Measurements from ENCODE around the gene AGXT2.
A peak's percentile ranks its signal among the peaks of the same experiment; 100 is the strongest.

AGXT2 gene

DNA sequence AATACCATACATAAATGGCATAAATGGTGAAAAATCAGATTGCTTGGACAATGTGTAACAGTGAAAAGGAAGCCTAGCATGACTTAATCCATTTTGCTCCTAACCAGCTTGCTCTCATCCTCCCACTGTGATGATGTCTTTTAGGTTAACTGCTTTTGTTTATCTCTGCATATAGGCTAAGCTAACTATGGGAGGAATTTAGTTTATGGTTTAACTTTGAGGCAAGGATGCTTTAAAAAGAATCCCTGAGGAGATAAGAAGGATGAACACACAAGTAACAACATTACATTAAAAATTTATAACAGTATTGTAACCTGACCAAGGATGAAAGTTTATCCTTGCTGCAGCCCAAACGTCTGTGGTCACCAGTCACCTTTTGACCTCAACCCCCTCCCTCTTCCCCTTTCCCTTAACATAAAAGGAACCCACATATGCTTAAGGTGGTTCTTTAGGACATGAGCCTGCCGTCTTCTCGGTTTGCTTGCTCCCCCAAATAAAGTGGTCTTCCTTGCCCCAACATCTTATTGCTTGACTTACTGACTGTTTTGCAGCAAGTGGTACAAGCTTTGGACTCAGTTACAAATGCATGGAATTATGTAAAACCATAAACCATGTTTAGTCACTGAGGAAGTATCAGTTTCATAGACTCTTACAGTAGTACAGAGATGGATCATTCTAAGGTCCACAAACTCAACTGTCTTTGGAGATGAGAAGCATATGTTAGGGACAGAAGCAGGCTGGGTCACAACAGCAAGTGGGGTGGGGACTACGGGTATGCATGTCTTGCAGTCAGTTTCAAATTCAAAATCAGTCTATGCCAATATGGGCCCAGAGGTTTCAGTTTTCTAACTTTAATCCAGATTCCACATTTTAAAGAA is 31.3 kb downstream of the AGXT2 start:
- H3K27me3 Mint-ChIP-seq (ENCODE audit: low read depth) = peaks cover 6% of the 10 kb centered on the region
- peaks cover 5% of the 10 kb centered on the region for H3K4me1 Mint-ChIP-seq (ENCODE audit: low read depth)
- DNase-seq (ENCODE audit: low spot score) = no peak
- H3K36me3 Mint-ChIP-seq (ENCODE audit: low read depth) = no peaks in the 10 kb centered on the region
- no peaks in the 10 kb centered on the region for H3K9me3 Mint-ChIP-seq
- H3K27ac Mint-ChIP-seq = no peak overlapping the region
- no peak overlapping the region for H3K4me3 Mint-ChIP-seq

GRCh38 chr5:35015063-35015462 is 32.7 kb downstream of the AGXT2 start:
- Mint-ChIP-seq H3K4me1 (ENCODE audit: low read depth) (peaks cover 5% of the 10 kb centered on the region), H3K4me3 (no peak overlapping the region), H3K9me3 (no peaks in the 10 kb centered on the region), H3K27ac (no peak overlapping the region), H3K27me3 (ENCODE audit: low read depth) (peaks cover 6% of the 10 kb centered on the region), H3K36me3 (ENCODE audit: low read depth) (no peaks in the 10 kb centered on the region)
- DNase-seq (ENCODE audit: low spot score) = no peak

- Mint-ChIP-seq H3K36me3 (ENCODE audit: low read depth) (no peaks in the 10 kb centered on the region), H3K4me1 (ENCODE audit: low read depth) (peaks cover 5% of the 10 kb centered on the region), H3K27me3 (ENCODE audit: low read depth) (peaks cover 9% of the 10 kb centered on the region), H3K4me3 (no peak overlapping the region), H3K9me3 (no peaks in the 10 kb centered on the region), H3K27ac (no peak overlapping the region)
- DNase-seq (ENCODE audit: low spot score) = no peak
Measured at GRCh38 chr5:35012796-35013195, 35.0 kb downstream of the AGXT2 start.

DNA sequence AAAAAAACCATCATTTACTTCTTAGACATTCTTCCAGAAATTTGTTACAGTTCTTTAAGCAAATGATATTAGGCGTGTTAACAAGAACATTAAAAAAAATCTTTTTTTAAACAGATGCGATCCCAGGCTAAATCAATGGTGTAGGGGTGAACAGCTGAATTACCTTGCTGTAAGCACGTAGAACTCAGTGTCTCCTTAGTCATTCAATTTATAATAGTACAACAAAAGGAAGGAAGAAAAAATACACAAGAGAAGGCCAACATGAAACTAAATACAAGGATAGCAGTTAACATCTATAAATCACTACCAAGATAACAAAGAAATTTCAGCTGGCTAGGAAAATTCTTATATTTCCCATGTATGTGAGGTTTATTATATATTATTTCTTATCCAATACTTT is 35.4 kb downstream of the AGXT2 start:
- H3K36me3 Mint-ChIP-seq (ENCODE audit: low read depth) = no peaks in the 10 kb centered on the region
- H3K4me1 Mint-ChIP-seq (ENCODE audit: low read depth) = peaks cover 5% of the 10 kb centered on the region
- no peaks in the 10 kb centered on the region for H3K9me3 Mint-ChIP-seq
- no peak overlapping the region for H3K27ac Mint-ChIP-seq
- no peak for DNase-seq (ENCODE audit: low spot score)
- H3K27me3 Mint-ChIP-seq (ENCODE audit: low read depth) = peaks cover 11% of the 10 kb centered on the region
- H3K4me3 Mint-ChIP-seq = no peak overlapping the region

- H3K4me3 Mint-ChIP-seq = no peak overlapping the region
- H3K9me3 Mint-ChIP-seq = no peaks in the 10 kb centered on the region
- H3K27ac Mint-ChIP-seq = no peak overlapping the region
- peaks cover 1% of the 10 kb centered on the region for H3K4me1 Mint-ChIP-seq (ENCODE audit: low read depth)
- H3K36me3 Mint-ChIP-seq (ENCODE audit: low read depth) = no peaks in the 10 kb centered on the region
- no peak for DNase-seq (ENCODE audit: low spot score)
- H3K27me3 Mint-ChIP-seq (ENCODE audit: low read depth) = peaks cover 14% of the 10 kb centered on the region
Measured at GRCh38 chr5:35010676-35011075, 37.1 kb downstream of the AGXT2 start.

GRCh38 chr5:35009657-35010056 is 38.1 kb downstream of the AGXT2 start:
- H3K27me3 Mint-ChIP-seq (ENCODE audit: low read depth) = peaks cover 14% of the 10 kb centered on the region
- no peak overlapping the region for H3K27ac Mint-ChIP-seq
- H3K4me3 Mint-ChIP-seq = no peak overlapping the region
- no peaks in the 10 kb centered on the region for H3K36me3 Mint-ChIP-seq (ENCODE audit: low read depth)
- peaks cover 1% of the 10 kb centered on the region for H3K4me1 Mint-ChIP-seq (ENCODE audit: low read depth)
- H3K9me3 Mint-ChIP-seq = no peaks in the 10 kb centered on the region
- DNase-seq (ENCODE audit: low spot score) = no peak

DNA sequence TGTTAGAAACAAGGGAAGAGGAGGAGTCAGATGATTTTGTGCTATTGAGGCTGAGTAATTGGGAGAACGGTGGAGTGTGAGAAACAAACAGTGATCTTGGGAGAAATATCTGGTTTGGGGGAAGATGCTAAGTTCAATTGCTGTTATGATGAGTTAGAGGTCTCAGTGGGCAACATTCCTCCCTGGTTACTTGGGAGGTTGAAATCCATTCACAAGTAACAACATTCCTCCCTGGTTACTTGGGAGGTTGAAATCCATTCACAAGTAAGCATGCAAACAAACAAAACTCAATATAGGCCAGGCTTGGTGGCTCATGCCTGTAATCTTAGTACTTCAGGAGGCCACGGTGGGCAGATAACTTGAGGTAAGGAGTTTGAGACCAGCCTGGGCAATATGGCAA is 38.7 kb downstream of the AGXT2 start:
- Mint-ChIP-seq H3K36me3 (ENCODE audit: low read depth) (no peaks in the 10 kb centered on the region), H3K9me3 (no peaks in the 10 kb centered on the region), H3K27me3 (ENCODE audit: low read depth) (peaks cover 13% of the 10 kb centered on the region), H3K4me1 (ENCODE audit: low read depth) (peaks cover 1% of the 10 kb centered on the region), H3K4me3 (no peak overlapping the region), H3K27ac (no peak overlapping the region)
- DNase-seq (ENCODE audit: low spot score) = no peak

- Mint-ChIP-seq H3K36me3 (ENCODE audit: low read depth) (no peaks in the 10 kb centered on the region), H3K27ac (no peak overlapping the region), H3K27me3 (ENCODE audit: low read depth) (peaks cover 21% of the 10 kb centered on the region), H3K4me3 (no peak overlapping the region), H3K9me3 (no peaks in the 10 kb centered on the region), H3K4me1 (ENCODE audit: low read depth) (no peaks in the 10 kb centered on the region)
- no peak for DNase-seq (ENCODE audit: low spot score)
Measured at GRCh38 chr5:35004771-35005170, 43.0 kb downstream of the AGXT2 start.

- DNase-seq (ENCODE audit: low spot score) = no peak
- Mint-ChIP-seq H3K4me3 (no peak overlapping the region), H3K27ac (no peak overlapping the region), H3K27me3 (ENCODE audit: low read depth) (peaks cover 25% of the 10 kb centered on the region), H3K36me3 (ENCODE audit: low read depth) (no peaks in the 10 kb centered on the region), H3K4me1 (ENCODE audit: low read depth) (no peaks in the 10 kb centered on the region), H3K9me3 (no peaks in the 10 kb centered on the region)
Measured at GRCh38 chr5:35004200-35004599, 43.5 kb downstream of the AGXT2 start.

- DNase-seq (ENCODE audit: low spot score) = peak; percentile 55
- peaks cover 31% of the 10 kb centered on the region for H3K27me3 Mint-ChIP-seq (ENCODE audit: low read depth)
- H3K27ac Mint-ChIP-seq = no peak overlapping the region
- no peaks in the 10 kb centered on the region for H3K36me3 Mint-ChIP-seq (ENCODE audit: low read depth)
- no peak overlapping the region for H3K4me3 Mint-ChIP-seq
- H3K4me1 Mint-ChIP-seq (ENCODE audit: low read depth) = no peaks in the 10 kb centered on the region
- H3K9me3 Mint-ChIP-seq = no peaks in the 10 kb centered on the region
Measured at GRCh38 chr5:35003018-35003957, 44.5 kb downstream of the AGXT2 start.

GRCh38 chr5:35002459-35002858 is 45.3 kb downstream of the AGXT2 start:
- no peak overlapping the region for H3K27ac Mint-ChIP-seq
- H3K36me3 Mint-ChIP-seq (ENCODE audit: low read depth) = no peaks in the 10 kb centered on the region
- peaks cover 26% of the 10 kb centered on the region for H3K27me3 Mint-ChIP-seq (ENCODE audit: low read depth)
- H3K9me3 Mint-ChIP-seq = no peaks in the 10 kb centered on the region
- no peak for DNase-seq (ENCODE audit: low spot score)
- no peaks in the 10 kb centered on the region for H3K4me1 Mint-ChIP-seq (ENCODE audit: low read depth)
- H3K4me3 Mint-ChIP-seq = no peak overlapping the region

- Mint-ChIP-seq H3K9me3 (no peaks in the 10 kb centered on the region), H3K36me3 (ENCODE audit: low read depth) (no peaks in the 10 kb centered on the region), H3K27me3 (ENCODE audit: low read depth) (peaks cover 24% of the 10 kb centered on the region), H3K4me3 (no peak overlapping the region), H3K27ac (no peak overlapping the region), H3K4me1 (ENCODE audit: low read depth) (no peaks in the 10 kb centered on the region)
- no peak for DNase-seq (ENCODE audit: low spot score)
Measured at GRCh38 chr5:35001842-35002241, 45.9 kb downstream of the AGXT2 start.

DNA sequence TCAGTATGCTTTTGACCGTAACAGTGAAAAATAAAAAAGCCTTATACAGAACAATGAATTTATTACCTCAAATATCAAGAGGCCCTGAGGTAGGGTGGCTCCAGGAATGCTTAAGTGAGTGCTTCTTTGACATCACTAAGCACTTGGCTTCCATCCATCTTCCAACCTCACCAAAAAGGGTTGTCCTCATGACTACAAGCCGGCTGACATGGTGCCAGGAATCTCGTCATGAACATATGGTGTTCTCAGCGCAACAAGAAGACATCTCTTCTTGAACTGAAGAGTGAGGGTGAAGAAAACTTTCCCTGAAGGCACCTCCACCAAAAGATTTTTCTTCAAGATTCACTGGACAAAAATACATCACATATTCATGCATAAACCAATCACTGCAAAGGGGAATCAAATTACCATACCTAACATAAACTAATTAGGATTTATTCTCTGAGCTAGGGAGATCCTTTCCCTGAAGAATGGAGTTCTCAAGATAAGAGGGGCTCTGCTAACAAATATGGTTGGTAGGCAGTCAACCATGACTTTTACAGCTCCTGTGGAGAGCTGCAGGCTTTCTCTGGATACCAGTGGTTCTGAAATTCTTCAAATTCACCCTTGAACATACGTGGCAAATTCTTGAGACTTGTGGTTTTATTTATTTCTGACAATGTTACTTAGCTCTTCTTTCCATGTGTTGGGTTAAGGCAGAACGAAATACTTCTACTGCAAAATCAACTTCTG is 49.5 kb downstream of the AGXT2 start:
- peaks cover 23% of the 10 kb centered on the region for H3K27me3 Mint-ChIP-seq (ENCODE audit: low read depth)
- H3K4me3 Mint-ChIP-seq = no peak overlapping the region
- no peaks in the 10 kb centered on the region for H3K36me3 Mint-ChIP-seq (ENCODE audit: low read depth)
- no peaks in the 10 kb centered on the region for H3K4me1 Mint-ChIP-seq (ENCODE audit: low read depth)
- H3K9me3 Mint-ChIP-seq = no peaks in the 10 kb centered on the region
- H3K27ac Mint-ChIP-seq = no peak overlapping the region
- no peak for DNase-seq (ENCODE audit: low spot score)

GRCh38 chr5:34996261-34996660 is 51.5 kb downstream of the AGXT2 start:
- Mint-ChIP-seq H3K27me3 (ENCODE audit: low read depth) (peaks cover 20% of the 10 kb centered on the region), H3K9me3 (no peaks in the 10 kb centered on the region), H3K36me3 (ENCODE audit: low read depth) (no peaks in the 10 kb centered on the region), H3K4me3 (no peak overlapping the region), H3K27ac (no peak overlapping the region), H3K4me1 (ENCODE audit: low read depth) (no peaks in the 10 kb centered on the region)
- no peak for DNase-seq (ENCODE audit: low spot score)

Measured in T-helper 2 cell treated with Interferon-gamma antibody and Interleukin-4, amounts not matched to agents 5 μg/mL and 100 μg/mL, for 36 hours (primary cell).